CD1c-positive myeloid dendritic cell (primary cell): ENCODE measurements around the gene AGRN.
"Not testable (repeated sequence)": the region's sequence is repeated elsewhere in the genome, so short reads cannot be mapped to it uniquely, and the experiment has no call there.

Experiments
- DNase-seq: peaks from one replicate; pipeline ENCODE4 v3.0.0-alpha.2; 2016; ENCODE audit errors: extremely low spot score

AGRN gene

GRCh38 chr1:981955-982558 is 37.9 kb upstream of the AGRN start, which contains the start of gene PERM1:
PERM1 (minus strand) TSS chr1:982093; CDS start chr1:981029, 1,064 bp downstream.
- DNase-seq: no peak

DNA sequence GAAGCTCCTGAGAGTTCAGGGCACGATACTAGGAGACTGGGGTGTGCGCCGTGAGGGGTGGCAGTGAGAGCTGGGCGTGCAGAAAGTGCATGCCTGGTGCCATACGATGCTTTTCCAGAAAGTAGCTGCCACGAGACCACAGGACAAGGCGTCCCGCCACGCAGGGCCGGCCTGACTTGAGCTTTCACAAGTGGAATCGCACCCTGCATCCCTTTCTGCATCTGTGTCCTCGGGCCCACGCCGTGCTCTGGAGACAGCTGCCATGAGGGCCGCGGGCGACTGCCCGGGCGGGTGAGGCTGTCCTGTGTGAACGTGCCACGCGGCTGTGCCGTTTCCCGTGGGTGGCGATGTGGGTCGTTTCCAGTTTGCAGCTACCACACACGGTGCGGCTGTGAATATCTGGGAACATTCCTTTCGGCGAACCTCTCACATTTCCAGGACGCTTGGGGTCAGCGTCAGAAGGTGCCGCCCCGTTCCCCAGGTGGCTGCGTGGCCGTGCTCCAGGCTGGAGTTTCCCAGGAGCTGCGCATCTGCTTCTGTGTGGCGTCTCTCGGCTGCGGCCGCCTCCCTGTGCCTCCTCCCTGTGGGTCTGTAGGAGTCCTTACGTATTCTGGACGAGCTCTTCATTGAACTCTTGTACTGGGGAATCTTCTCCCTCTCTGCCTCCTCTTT is 37.0 kb upstream of the AGRN start:
- no peak for DNase-seq

GRCh38 chr1:983798-984475 is 36.0 kb upstream of the AGRN start:
- DNase-seq: peak; percentile 52

DNA sequence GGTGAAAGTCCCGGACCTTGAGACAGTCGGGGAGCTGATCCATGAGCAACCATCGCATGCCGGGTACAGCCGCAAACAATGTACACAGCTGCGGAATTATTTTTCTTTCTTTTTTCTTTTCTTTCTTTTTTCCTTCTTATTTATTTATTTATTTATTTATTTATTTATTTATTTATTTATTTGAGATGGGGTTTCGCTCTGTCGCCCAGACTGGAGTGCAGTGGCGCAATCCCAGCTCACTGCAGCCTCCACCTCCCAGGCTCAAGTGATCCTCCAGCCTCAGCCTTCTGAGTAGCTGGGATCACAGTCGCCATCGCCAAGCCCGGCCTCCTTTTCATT is 35.5 kb upstream of the AGRN start:
- DNase-seq: no peak

DNA sequence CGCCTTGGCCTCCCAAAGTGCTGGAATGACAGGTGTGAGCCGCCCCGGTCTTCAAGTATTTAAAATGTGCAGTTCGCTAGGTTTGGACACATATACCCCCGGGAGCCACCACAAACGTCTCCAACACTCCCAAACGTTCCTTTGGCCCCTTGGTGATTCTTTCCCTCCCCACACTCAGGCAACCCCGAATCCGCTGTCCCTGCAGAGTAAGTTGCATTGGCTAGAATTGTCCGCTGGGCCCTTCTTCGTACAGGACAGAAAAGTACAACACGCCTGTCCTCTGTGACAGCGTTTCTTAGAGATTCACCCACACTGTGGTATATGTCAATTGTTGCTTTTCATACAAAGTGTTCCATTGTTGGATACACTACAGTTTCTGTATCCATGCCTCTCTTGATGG is 34.8 kb upstream of the AGRN start:
- no peak for DNase-seq

DNA sequence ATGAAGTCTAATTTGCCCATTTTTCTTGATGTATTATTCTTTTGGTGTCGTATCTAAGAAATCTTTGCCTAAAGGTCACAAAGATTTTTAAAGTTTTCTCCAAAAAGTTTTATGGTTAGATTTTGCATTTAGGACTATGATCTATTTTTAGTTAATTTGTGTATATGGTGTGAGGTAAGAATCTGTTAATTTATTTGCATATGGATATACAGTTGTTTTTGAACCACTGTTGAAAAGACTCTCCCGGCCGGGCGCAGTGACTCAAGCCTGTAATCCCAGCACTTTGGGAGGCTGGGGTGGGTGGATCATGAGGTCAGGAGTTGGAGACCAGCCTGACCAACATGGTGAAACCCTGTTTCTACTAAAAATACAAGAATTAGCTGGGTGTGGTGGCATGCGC is 31.9 kb upstream of the AGRN start:
- DNase-seq: not testable (repeated sequence)

- not testable (repeated sequence) for DNase-seq
Measured at GRCh38 chr1:991275-991674, 28.6 kb upstream of the AGRN start.

DNA sequence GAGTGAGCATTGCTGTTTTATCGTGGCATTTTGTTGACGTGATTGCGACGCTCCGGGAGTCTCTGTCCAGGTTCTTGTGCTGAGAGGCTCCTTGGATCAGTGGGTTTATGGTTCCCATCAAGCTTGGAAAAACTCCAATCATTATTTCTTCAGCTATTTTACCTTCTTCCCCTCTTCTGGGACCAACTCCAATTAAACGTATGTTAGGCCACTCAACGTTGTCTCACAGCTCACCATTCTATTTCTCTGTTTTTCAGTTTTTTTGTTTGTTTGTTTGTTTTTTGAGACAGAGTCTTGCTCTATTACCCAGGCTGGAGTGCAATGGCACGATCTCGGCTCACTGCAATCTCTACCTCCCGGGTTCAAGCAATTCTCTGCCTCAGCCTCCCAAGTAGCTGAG is 28.0 kb upstream of the AGRN start:
- no peak for DNase-seq

- no peak for DNase-seq
Measured at GRCh38 chr1:992362-992761, 27.6 kb upstream of the AGRN start.

DNA sequence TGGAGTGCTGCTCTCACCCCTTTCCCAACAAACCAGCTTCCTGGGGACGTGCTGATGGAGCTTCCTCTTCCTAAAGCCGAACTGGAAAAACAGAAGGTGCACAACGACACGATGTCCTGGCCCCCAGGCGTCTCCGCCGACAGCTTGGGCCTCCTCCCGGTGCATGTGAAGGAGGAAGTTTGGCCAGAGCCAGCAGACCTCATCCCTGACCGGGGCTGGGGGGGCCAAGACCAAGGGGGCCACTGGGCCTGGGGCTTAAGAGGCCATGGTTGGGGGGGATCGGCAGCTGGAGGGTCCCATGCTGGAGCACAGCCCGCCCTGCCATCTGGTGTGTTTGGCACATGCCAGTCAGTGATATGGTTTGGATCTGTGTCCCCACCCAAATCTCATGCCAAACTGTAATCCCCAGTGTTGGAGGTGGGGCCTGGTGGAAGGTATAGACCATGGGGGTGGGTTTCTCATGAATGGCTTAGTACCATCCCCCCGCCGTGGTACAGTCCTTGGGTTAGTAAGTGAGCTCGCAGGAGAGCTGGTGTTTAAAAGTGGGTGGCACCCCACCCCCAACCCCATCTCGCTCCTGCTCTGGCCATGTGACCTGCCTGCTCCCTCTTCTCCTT is 26.4 kb upstream of the AGRN start:
- no peak for DNase-seq

GRCh38 chr1:994546-994945 is 25.4 kb upstream of the AGRN start:
- not testable (repeated sequence) for DNase-seq

DNA sequence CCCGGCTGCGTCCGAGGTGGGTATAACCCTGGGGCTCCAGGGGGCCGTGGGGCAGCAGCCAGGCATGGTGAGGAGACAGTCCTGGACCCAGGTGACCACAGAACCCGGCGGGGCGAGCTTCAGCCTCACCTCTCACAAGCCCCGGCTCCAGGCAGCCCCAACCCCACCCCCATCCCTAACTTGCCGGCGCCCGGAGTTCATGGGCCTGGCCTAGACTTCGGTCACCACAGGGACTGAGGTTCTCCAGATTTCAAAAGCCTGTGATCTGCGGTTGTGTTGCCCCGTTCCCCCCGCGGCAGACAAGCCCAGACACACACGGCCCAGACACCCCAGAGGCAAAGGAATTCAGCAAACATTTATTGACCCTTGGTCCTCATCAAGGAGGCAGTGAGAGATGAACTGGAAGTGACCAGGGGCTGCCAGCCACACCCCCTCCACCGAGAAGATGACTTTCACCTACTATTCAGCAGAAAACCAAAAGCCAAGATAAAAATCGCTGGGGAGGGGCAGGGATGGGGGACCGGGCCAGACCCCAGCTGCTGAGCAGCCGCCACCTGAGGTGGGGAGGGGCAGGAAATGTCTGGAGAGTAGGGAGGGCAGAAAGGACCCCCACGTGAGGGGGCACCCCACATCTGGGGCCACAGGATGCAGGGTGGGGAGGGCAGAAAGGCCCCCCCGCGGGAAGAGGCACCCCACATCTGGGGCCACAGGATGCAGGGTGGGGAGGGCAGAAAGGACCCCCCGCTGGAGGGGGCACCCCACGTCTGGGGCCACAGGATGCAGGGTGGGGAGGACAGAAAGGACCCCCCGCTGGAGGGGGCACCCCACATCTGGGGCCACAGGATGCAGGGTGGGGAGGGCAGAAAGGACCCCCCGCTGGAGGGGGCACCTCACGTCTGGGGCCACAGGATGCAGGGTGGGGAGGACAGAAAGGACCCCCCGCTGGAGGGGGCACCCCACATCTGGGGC is 24.0 kb upstream of the AGRN start:
- no peak for DNase-seq

DNA sequence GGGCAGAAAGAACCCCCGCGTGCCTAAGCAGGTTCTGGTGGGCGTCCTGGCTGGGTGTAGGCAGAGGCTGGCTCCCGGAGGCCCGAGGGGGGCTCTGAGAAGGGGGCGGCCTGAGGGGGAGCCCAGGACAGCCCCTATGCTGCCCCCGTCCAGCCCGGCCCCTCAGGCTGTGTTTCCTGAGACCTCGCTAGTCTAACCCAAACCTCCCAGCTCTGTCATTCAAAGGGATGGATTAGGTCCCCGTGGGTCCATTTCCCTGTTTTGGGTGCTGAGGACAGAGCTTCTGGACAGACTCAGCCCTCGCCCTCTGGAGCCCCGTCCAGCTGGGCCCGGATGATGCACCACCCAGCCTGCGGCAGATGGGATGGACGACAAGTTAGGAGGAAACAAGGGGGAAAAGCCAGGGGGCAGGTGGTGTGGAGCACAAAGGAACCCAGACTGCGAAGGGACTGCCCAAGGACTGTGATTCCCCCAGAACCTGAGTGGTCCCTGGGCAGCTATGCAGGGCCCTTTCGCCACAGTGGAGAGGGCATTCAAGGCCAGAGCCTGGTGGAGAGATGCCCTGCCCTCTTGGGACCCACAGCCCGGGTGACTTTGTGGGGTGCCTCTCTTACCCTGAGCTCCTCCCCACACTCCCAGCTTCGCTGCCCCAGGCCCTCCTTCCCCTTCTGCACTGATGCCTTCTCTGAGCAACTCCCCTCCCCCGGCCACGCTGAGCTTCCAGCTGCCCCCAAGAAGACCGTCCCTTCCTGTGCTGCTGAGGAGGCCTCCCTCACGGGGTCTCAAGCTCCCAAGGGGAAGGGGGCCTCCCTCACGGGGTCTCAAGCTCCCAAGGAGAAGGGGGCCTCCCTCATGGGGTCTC is 22.8 kb upstream of the AGRN start:
- DNase-seq: no peak

- no peak for DNase-seq
Measured at GRCh38 chr1:997713-997992, 22.3 kb upstream of the AGRN start.

DNA sequence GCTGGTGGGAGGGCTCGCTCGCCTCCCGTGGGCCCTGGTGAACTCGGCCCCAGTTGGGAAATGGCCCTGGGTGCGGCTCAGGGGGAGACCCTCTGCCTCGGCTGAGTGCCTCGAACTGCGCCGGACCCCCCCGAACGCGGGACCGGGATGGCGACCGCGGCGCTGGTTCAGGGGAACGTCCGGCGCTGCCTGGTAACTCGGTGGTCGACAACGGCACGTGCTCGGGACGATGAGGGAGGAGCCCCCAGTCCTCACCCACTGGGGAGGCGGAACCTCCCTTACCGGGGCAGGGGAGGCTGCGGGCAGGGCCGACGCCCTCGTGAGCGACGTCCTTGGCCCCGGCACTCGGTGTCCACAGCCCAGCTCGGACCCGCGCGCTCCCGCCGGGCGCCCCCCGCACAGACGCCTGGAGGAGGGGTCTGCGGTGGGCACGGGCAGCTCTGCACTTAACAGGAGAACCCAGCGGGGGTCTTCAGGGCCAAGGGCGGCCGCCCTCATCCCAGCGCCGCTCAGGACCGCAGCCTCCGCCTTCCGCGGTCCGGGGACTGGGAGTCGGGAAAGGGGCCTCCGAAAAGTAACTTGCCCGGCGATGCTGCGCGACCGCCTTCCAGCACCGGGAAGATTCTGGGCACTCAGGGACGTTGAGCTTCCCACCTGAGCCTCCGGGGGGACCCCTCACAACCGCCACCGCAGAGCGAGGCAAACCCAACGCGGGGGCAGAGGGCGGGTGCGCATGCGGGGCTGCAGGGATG is 21.8 kb upstream of the AGRN start:
- no peak for DNase-seq

GRCh38 chr1:998745-998994 is 21.2 kb upstream of the AGRN start:
- DNase-seq: no peak

DNA sequence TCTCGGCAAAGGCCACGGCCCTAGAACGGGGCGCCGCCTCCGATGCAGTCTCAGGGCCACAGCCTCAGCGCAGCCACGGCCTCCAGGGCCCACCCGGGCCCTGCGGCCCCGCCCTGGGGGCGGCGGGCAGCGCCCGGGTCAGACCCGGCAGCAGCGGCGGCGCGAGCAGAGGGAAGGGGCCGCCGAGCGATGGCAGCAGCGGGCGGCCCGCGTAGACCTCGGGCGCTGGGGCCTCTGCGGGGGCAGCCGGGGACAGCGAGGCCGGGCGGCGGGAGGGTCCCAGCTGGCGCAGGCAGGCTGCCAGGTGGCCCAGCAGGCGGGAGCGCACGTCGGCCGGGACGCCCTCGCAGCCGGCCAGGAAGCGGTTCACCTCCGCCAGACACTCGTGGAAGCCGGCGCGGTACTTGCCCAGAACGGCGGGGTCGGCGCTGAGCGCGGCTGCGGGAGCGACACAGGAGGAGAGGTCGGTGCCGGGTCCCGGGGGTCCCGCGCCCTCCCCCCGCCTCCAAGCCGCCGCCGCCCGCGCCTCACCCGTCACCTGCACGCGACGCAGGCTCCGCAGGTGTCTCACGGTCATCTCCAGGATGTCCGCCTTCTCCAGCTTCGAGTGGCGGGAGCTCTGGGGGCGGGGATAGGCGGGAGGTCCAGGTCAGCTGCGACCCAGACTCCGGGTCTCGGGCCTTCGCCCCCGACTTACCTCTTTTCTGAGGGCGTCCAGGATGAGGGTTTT is 20.8 kb upstream of the AGRN start:
- DNase-seq: no peak

DNA sequence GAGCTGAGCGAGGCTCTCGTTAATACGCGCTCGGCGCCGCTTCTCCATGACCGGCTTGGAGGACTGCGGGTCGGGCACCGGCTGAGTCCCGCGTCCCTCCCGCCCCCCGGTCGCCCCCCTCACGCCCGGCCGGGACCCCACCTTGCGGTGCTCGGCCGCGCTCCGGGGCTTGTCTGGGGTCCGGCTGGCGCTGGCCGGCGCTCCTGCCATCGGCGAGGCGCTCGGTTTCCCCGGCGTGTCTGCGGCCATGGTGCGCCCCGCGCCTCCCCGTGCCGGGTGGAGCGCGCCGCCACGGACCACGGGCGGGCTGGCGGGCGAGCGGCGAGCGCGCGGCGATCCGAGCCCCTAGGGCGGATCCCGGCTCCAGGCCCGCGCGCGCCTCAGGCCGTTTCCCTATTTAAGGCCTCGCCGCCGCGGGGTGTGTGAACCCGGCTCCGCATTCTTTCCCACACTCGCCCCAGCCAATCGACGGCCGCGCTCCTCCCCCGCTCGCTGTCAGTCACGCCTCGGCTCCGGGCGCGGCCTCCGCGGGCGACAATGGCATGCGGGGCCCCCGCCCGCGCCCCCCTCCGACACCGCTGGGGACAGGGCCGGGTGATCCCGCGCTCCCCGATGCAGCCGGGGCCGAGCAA is 20.1 kb upstream of the AGRN start, which contains the start of gene HES4:
Gene HES4, minus strand, starts transcription at position 373 of the 632 bp plus-strand sequence. Its CDS starts 124 bp downstream, at position 249.
- DNase-seq: peak; percentile 73

DNA sequence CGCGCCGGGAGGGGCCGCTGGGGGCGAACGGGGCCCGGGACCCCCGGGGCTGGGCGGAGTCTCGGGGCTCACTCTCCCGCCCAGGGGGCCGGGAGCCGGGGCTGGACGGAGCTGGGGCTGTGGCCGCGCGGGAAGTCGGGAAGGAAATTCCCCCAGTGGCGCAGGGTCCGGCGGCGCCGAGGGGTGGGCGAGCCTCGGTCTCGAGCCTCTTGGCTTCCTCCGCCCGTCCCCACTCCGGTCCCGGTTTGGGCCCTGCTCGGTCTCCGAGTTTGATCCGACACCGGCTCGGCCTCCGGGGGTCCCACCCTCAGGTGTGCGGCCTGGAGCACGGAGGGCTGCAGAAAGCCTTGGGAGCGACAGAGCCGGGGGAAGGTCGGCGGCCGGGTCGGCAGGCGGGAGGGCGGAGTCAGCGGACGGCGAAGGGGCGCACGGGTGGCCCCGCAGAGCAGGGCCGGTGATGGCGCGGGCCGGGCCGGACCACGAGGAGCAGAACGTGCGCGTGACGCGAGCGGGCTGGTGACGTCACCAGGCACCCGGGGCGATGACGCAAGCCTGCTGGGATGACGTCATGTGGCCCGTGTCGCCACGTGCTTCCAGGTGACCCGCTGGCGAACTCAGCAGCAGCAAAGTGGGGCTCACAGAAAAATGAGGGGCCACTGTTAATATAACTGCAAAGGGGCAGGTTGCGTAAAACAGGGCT is 19.4 kb upstream of the AGRN start:
- DNase-seq: peak; percentile 72
